Right kidney (tissue), 1 donor: ENCODE results near the gene GIPC1.

Experiments
- DNase-seq: peaks from one replicate; pipeline ENCODE4 v3.0.0-alpha.2; 2016

GIPC1 gene

DNA sequence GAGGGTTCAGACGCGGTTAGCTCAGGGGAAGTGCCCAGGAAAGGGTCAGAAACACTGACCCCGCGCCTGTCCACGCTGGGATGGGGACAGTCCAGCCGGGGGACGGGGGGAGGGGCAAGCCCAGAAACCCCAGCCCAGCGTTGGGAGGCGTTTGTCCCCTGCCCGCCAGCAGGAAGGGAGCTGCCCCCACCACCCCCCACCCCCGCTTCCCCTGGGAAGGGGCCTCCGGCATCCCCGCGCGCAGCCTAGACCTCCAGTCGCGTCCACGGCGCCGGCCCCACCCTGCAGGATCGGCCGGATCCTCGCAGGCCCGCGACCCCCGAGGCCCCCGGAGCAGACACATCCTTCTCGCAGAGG lies 277 bp downstream of the GIPC1 start:
- DNase-seq: no peak

GRCh38 chr19:14494910-14495671 lies 836 bp downstream of the GIPC1 start:
- peak; percentile 32 for DNase-seq

- no peak for DNase-seq
Measured at GRCh38 chr19:14494411-14494810, 1.5 kb downstream of the GIPC1 start.

GRCh38 chr19:14492756-14493337 lies 3.1 kb downstream of the GIPC1 start:
- DNase-seq: no peak

DNA sequence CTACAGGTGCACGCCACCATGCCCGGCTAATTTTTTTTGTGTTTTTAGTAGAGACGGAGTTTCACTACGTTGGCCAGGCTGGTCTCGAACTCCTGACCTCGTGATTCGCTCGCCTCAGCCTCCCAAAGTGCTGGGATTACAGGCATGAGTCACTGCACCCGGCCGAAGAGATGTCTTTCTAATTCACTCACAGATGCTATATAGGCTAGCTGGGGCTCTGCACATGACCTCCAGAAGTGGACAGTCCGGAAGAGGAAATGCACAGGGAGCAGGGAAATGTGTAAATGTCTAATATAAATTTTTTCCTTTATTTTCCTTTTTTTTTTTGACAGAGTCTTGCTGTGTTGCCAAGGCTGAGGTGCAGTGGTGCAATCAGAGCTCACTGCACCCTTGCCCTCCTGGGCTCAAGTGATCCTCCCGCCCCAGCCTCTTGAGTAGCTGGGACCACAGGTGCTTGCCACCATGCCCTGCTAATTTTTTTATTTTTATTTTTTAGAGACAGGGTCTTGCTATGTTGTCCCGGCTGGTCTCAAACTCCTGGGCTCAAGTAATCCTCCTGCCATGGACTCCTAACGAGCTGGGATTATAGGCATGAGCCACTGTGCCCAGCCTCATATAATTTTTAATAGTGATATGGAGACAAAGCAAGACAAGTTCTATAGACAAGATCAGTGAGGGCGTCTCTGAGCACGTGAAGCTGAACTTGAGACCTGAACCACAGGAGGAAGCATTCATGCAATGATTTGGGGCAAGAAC lies 8.4 kb downstream of the GIPC1 start:
- DNase-seq: no peak

DNA sequence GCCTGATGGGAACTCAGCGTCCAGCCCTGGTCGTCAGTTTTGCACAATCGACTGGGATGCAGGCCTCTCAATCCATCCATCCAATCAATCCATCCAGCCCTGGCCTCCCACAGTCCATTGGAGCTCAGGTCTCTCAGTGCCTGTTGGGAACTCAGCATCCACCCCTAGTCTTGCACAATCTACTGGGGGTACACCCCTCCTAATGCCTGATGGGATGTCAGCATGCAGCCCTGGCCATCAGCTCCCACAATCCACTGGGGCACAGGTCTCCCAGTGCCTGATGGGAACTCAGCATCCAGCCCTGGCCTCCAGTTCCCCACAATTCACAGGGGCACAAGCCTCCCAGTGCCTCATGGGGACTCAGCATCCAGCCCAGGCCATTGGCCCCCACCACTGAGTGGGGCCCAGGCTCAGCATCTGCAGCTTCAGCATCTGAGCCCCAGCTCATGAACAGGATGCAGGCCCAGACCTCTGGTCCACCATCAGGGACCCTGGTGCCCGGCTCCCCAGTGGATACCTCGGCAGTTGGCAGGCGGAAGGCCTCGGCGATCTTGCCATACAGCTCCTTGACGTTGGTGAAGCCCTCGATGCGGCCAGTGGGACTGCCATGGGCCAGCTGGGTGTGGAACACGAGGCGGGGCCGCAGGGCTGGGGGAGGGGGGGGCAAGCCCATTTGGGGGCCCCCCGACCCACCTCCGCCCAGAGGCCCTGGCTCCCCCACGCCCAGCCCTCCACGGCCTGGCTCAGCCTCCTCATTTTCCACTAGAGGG lies 13.6 kb downstream of the GIPC1 start:
- DNase-seq: no peak

- DNase-seq: no peak
Measured at GRCh38 chr19:14480700-14481079, 15.2 kb downstream of the GIPC1 start.

DNA sequence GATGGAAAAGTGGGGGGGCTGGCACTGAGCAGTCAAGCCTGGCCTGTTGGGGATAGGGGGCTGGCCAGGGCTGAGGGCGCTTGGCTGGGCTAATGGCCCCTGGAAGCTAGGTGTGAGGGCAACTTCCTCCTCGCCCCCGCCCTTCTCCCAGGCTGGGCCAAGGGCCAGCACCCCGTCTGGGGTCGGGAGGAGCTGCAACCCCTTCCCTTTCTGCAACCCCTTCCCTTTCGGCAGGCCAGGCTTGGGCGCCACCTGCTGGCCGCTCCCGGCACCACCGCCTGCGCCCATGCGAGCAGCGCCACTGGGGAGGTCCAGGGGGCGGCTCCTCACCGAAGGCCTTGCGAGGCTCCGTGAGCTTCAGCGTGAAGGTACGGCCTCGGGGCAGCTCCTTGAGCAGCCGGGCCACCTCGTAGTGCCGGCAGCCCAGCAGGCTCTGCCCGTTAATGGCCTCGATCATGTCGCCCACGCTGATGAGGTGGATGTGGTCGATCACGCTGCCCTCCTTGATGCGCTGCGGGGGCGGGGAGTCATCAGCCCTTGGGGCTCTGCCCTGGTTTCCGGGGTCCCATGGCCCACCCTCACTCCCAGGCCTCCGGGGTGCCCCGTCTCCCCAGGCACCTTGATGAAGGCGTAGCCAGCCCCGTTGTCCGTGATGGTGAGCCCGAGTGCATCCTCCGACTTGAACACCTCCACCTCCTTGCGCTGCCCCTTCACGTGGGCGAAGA lies 15.8 kb downstream of the GIPC1 start:
- DNase-seq: peak; percentile 78

DNA sequence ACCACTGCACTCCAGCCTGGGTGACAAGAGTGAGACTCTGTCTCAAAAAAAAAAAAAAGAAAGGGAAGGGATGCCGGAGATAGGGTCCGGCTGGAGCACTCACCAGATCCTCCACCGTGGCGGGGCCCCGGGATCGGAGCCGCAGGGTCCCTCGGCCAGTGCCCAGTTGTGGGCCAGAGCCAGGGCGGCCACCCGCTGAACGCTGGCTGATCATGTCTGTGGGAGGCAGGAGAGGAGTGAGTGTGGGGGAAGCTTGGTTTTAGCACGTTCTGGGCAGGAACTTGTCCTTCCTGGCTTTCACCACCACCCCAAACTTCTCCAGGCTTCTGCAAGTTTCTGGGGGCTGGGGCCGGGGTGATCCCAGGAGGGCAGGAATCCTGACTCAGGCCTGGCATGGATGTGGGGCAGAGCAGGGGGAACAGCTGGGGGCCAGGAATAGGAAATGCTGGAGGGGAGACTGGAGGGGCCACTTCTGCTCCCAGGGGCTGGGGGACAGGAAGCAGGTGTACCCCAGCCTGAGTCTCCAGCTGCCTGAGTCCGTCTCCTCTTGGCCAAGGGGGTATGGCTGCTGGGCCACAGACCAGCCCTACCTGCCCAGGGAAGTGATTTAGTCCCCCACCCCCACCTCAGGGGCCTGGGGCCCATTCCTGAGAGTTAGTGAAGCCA lies 16.5 kb downstream of the GIPC1 start:
- peak; percentile 40 for DNase-seq

GRCh38 chr19:14478113-14478545 lies 17.8 kb downstream of the GIPC1 start:
- DNase-seq: no peak

GRCh38 chr19:14477418-14478112 lies 18.4 kb downstream of the GIPC1 start:
- peak; percentile 66 for DNase-seq

DNA sequence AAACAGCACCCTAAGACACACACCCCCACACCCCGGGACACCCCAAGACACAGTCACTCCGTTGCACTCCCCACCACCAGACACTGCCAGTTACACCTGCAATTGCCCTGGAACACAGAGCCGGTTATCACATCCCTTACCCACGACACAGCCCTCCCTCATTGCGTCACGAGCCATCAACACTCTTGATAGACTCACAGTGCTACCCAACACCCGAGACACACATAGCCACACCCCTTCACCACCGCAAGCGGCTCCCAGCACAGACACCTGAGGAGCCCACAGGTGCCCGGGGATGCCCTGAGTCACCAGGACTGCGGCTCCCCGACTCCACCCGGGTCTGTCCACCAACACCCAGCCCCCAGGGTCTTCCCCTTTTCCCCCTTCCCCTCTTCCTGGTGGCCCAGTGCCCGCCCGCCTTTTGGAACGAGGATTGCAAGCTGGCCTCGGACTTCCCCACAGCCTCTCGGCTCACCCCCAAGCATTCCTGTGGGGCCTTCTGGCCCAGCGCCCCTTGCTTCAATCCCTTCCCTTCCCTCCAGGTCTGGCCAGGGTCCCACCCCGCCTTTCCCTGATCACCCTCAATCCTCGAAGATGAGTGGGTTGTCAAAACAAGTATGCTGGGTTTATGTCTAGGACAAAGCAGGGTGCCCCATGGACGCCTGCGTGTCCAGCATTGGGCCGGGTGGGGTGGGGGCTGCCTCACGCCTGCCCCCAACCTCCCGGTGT lies 19.1 kb downstream of the GIPC1 start:
- DNase-seq: peak; percentile 62

- DNase-seq: no peak
Measured at GRCh38 chr19:14476327-14476672, 19.6 kb downstream of the GIPC1 start.

GRCh38 chr19:14475251-14476073 lies 20.5 kb downstream of the GIPC1 start, which contains the start of gene PTGER1:
PTGER1 (minus strand) TSS chr19:14475354; CDS start chr19:14474320, 1,034 bp downstream.
- DNase-seq: peak; percentile 71

DNA sequence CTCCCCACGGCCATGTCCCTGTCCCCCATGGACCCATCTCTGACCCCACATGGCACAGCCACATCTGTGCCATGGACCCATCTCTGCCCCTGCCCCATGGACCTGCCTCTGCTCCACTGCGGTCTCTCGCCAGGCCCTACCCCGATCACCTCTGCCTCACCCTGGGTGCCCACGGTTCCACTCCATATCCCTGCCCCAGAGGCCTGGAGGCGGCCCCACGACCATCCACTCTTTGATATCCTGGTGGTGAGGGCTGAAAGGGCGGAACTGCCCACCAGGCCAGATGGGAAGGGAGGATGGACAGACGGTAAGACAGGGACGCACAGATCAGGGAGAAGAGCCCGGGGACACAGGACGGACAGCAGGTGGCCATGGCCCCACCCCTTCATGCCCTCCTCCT lies 21.1 kb downstream of the GIPC1 start:
- no peak for DNase-seq

DNA sequence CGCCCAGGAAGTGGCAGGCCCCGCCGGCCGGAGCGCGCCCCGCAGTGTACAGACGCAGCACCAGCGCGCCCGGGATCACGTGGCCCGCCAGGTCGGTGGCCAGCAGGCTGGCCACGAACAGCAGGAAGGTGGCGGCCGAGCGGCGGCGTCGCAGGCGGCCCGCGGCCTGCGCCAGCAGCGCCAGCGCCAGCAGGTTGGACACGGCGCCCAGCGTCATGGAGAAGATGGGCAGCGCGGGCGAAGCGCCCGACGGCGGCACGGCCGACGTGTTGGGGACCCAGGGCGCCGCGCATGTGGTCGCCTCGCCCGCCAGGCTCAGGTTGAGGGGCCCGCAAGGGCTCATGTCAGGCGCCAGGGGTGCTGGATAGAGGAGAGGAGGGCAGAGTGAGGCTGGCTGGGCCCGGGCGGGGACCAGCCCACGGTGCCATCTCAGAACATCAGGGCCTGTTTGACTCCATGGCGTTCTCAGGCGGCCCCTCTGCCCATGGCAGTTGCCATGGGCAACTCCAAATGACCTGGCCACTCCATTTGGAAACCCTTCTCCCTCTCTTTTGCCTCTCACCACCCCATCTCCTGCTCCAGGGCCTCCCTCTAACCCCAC lies 21.8 kb downstream of the GIPC1 start:
- peak; percentile 69 for DNase-seq

- peak; percentile 71 for DNase-seq
Measured at GRCh38 chr19:14473073-14473977, 22.6 kb downstream of the GIPC1 start.
